SK-N-SH treated with all-trans-retinoic acid at 6 μM for 48 hours (cell line): ENCODE results near the gene CACNA1B.

Experiments used
- CSDC2 ChIP-seq: fragments of 250-450 bp; sonication (Bioruptor Pico); IDR thresholded peaks from 2 replicates; pipeline ENCODE4 v1.5.0; 2020; ENCODE audit warnings: mild to moderate bottlenecking, moderate library complexity
- CSRNP3 ChIP-seq: fragments of 250-450 bp; sonication (Bioruptor Pico); IDR thresholded peaks from 2 replicates; pipeline ENCODE4 v1.5.1; 2021; ENCODE audit warnings: mild to moderate bottlenecking, moderate library complexity
- GLIS3 ChIP-seq: fragments of 250-450 bp; sonication (Bioruptor Pico); IDR thresholded peaks from 2 replicates; pipeline ENCODE4 v1.5.0; 2020; ENCODE audit warnings: mild to moderate bottlenecking, moderate library complexity
- ISL1 ChIP-seq: fragments of 250-450 bp; sonication (Bioruptor Pico); IDR thresholded peaks from 2 replicates; pipeline ENCODE4 v2.1.2; 2022; ENCODE audit warnings: mild to moderate bottlenecking, moderate library complexity
- OSR1 ChIP-seq: fragments of 250-450 bp; sonication (Bioruptor Pico); IDR thresholded peaks from 2 replicates; pipeline ENCODE4 v1.8.0; 2022; ENCODE audit warnings: moderate library complexity, mild to moderate bottlenecking, inconsistent platforms
- PATZ1 ChIP-seq: fragments of 250-450 bp; sonication (Bioruptor Pico); IDR thresholded peaks from 2 replicates; pipeline ENCODE4 v1.8.0; 2020; ENCODE audit warnings: mild to moderate bottlenecking, moderate library complexity, borderline replicate concordance
- POU6F1 ChIP-seq: fragments of 250-450 bp; sonication (Bioruptor Pico); IDR thresholded peaks from 2 replicates; pipeline ENCODE4 v1.8.0; 2021; ENCODE audit warnings: low read depth, mild to moderate bottlenecking, moderate library complexity, borderline replicate concordance
- RARB ChIP-seq: fragments of 250-450 bp; sonication (Bioruptor Pico); IDR thresholded peaks from 2 replicates; pipeline ENCODE4 v1.8.0; 2021; ENCODE audit warnings: mild to moderate bottlenecking, moderate library complexity
- TOX ChIP-seq: fragments of 250-450 bp; sonication (Bioruptor Pico); IDR thresholded peaks from 2 replicates; pipeline ENCODE4 v1.8.0; 2021; ENCODE audit warnings: mild to moderate bottlenecking, moderate library complexity, borderline replicate concordance
- TSHZ2 ChIP-seq: fragments of 250-450 bp; sonication (Bioruptor Pico); IDR thresholded peaks from 2 replicates; pipeline ENCODE4 v1.5.0; 2020; ENCODE audit warnings: mild to moderate bottlenecking, moderate library complexity
- ZC3H10 ChIP-seq: fragments of 250-450 bp; sonication (Bioruptor Pico); IDR thresholded peaks from 2 replicates; pipeline ENCODE4 v1.5.1; 2021; ENCODE audit warnings: mild to moderate bottlenecking, moderate library complexity
- ZFP3 ChIP-seq: fragments of 250-450 bp; sonication (Bioruptor Pico); IDR thresholded peaks from 2 replicates; pipeline ENCODE4 v1.5.0; 2020; ENCODE audit warnings: mild to moderate bottlenecking, moderate library complexity
- ZFP30 ChIP-seq: fragments of 450-650 bp; formaldehyde crosslinking; IDR thresholded peaks from 2 replicates; pipeline ENCODE4 v1.5.0; 2022; ENCODE audit warnings: mild to moderate bottlenecking, moderate library complexity
- ZNF70 ChIP-seq: fragments of 450-650 bp; formaldehyde crosslinking; IDR thresholded peaks from 2 replicates; pipeline ENCODE4 v1.5.0; 2020; ENCODE audit warnings: mild to moderate bottlenecking, moderate library complexity

- TF ChIP-seq CSDC2 (CRISPR knock-in tag): no peak
- TF ChIP-seq TOX: no peak
- no peak for TF ChIP-seq ZFP30
- TF ChIP-seq TSHZ2 (CRISPR knock-in tag): no peak
- TF ChIP-seq OSR1 (CRISPR knock-in tag): no peak
- TF ChIP-seq ZC3H10 (CRISPR knock-in tag): no peak
- no peak for TF ChIP-seq GLIS3 (CRISPR knock-in tag)
- no peak for TF ChIP-seq RARB (CRISPR knock-in tag)
- no peak for TF ChIP-seq POU6F1
- TF ChIP-seq PATZ1 (CRISPR knock-in tag): no peak
- no peak for TF ChIP-seq CSRNP3 (CRISPR knock-in tag)
- no peak for TF ChIP-seq ISL1 (CRISPR knock-in tag)
- no peak for TF ChIP-seq ZFP3
- TF ChIP-seq ZNF70 (CRISPR knock-in tag): no peak
Measured at GRCh38 chr9:138022756-138023393, 145.3 kb downstream of the CACNA1B start.
